B cell (primary cell): ENCODE data around the gene PCDH9.

Experiments
- CTCF ChIP-seq: fragments of 200-600 bp; IDR thresholded peaks from one replicate; pipeline ENCODE4 v1.8.0; 2022; ENCODE audit warnings: antibody characterized with exemption, mild to moderate bottlenecking
- EZH2 ChIP-seq: IDR thresholded peaks from 2 replicates; pipeline ENCODE4 v1.6.1; 2012; ENCODE audit warnings: borderline replicate concordance, low read depth, mild to moderate bottlenecking, moderate library complexity, low read length; ENCODE audit not compliant: insufficient read depth, poor library complexity, severe bottlenecking

- TF ChIP-seq CTCF (no peak), EZH2 (no peak)
These were observed 929.1 kb downstream of the PCDH9 start for GRCh38 chr13:66301006-66301405.
